ENCODE measurements around the gene CADM2. TPM values are rescaled to one million over a fixed set of nuclear protein-coding genes. Genes with fewer than 3 reads are reported as not detected.

CADM2 gene
- total RNA-seq, 4 donors from 2014 or later = 1.7 to 34.7 (median 7.9) TPM

DNA sequence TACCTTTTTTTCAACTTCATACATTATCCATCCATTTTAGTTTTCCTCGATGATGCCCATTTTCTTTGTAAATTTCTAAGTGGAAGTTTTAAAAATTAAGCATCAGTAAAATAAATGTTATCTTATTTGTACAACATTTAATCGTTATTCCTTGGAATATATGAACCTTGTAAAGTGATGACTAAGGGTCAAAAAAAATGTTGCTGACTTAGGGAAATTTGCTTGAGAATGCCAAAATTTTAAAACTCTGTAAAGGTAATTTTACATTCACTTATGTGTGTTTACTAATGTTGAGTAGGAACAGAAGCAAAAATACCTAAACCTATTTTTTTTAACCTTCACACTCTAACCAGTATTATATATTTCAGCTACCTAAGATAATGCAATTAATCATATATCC is 1115.0 kb downstream of the CADM2 start:
- TF ChIP-seq, protein P1, sequence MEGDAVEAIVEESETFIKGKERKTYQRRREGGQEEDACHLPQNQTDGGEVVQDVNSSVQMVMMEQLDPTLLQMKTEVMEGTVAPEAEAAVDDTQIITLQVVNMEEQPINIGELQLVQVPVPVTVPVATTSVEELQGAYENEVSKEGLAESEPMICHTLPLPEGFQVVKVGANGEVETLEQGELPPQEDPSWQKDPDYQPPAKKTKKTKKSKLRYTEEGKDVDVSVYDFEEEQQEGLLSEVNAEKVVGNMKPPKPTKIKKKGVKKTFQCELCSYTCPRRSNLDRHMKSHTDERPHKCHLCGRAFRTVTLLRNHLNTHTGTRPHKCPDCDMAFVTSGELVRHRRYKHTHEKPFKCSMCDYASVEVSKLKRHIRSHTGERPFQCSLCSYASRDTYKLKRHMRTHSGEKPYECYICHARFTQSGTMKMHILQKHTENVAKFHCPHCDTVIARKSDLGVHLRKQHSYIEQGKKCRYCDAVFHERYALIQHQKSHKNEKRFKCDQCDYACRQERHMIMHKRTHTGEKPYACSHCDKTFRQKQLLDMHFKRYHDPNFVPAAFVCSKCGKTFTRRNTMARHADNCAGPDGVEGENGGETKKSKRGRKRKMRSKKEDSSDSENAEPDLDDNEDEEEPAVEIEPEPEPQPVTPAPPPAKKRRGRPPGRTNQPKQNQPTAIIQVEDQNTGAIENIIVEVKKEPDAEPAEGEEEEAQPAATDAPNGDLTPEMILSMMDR (IDR thresholded peaks at IDR 0.05) = no peak
- ATAC-seq (ENCODE audit: low FRiP score) (no peak), DNase-seq (ENCODE audit: low spot score) (no peak)

DNA sequence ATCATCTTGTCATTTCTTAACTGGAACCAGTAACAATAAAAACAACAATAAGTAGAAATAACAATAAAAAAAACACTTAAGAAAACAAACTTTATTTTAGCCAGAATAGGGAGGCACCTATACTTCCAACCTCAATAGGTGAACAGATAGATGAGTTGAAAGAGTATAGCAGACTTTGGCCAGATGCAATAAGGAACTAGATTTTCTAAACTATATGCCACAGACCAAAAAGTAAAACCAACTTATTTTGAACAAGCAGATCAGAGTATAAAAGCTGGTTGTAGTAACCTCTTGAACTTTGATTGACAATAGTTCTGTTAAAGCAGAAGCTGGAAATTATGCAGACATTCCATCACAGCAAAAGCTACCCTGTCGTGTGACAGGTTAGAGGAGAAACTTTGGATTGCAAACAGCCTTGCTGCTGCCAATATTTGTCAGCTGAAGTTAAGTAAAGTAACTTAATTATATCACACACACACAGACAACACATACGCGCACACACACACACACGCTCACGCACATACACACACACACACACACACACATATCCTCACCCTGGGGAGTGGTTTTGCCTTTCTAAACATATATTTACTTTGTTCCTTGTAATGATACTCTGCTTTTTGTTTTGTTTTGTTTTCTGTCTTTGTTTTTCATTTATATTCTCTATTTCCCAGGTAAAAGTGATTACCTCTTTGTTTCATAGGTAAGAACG is 1128.5 kb downstream of the CADM2 start:
- DNase-seq (ENCODE audit: low spot score) (no peak), ATAC-seq (ENCODE audit: low FRiP score) (no peak)
- TF ChIP-seq, protein P1 (IDR thresholded peaks at IDR 0.05) = no peak

DNA sequence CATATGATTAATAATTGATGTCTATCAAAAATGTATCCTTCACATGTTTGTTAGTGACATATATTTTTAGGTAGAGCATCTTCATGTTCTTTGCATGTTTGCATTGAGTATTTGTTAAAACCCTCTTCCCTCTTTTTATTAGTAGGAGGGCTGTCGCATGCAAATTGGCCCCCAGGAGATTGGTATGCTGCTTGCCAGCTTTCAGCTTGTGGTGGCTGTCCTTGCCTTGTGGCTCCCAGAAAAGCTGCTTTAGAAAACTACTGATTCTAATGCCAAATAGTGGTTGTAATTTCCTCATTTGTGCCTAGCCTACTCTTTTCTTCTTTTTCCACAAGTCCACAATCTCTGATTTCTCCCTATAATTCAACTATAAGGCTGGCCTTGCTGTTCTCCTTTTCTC is 1145.4 kb downstream of the CADM2 start:
- TF ChIP-seq, protein P1 (IDR thresholded peaks at IDR 0.05) = no peak
- ATAC-seq (ENCODE audit: low FRiP score) (no peak), DNase-seq (ENCODE audit: low spot score) (no peak)

DNA sequence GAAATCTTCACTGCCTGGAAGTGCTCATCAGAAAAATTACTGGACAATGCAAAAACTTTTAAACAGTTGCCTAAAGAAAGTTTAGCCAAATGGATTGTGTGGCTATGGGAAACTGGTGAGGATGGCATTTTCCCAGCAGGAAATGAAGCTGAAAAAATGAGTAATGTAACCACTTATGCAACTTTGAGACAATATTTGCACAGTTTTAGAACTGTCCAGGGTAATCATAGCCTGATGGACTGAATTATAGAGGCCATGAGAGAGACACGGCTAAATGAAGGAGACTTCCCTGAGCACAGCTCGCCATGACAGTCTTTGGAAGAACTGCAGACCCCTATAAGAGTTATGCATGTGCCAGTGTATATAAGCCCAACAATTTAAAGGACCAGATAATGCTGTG is 1150.6 kb downstream of the CADM2 start:
- TF ChIP-seq, protein P1 (IDR thresholded peaks at IDR 0.05) = no peak
- ATAC-seq (ENCODE audit: low FRiP score) = no peak

More for the DNA sequence above, 1150.6 kb downstream of the CADM2 start:
- DNase-seq (ENCODE audit: low spot score) = no peak

Small RNA genes within 50 kb of the gene (small RNA-seq; reads per million reads assigned to genes)
- not detected for gene MIR5688

Data from omental fat pad (tissue), 4 donors.